Fibroblast of the conjunctiva (primary cell): Measurements from ENCODE around the gene MROH2B.

Source experiments
- DNase-seq: peaks from one replicate; pipeline ENCODE4 v3.0.0-alpha.2; 2010; ENCODE audit warnings: low read depth

The MROH2B gene

DNA sequence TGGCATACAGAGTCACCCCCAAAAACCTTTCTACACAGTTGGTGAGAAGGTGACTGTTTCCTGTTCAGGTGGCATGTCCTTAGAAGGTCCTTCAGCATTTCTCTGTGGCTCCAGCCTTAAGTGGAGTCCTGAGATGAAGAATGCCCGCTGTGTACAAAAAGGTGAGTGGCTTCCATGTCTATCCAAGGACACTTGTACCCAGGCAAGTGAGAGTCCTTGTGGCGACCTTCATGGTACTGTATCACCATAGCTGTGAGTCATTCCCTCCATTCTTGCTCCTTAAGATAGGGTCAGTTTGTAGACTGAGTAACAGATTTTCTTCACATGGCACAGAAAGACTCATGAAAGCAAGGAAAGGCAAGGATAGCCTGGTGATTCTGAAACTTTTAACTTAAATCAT lies 98.7 kb downstream of the MROH2B start:
- no peak for DNase-seq

DNA sequence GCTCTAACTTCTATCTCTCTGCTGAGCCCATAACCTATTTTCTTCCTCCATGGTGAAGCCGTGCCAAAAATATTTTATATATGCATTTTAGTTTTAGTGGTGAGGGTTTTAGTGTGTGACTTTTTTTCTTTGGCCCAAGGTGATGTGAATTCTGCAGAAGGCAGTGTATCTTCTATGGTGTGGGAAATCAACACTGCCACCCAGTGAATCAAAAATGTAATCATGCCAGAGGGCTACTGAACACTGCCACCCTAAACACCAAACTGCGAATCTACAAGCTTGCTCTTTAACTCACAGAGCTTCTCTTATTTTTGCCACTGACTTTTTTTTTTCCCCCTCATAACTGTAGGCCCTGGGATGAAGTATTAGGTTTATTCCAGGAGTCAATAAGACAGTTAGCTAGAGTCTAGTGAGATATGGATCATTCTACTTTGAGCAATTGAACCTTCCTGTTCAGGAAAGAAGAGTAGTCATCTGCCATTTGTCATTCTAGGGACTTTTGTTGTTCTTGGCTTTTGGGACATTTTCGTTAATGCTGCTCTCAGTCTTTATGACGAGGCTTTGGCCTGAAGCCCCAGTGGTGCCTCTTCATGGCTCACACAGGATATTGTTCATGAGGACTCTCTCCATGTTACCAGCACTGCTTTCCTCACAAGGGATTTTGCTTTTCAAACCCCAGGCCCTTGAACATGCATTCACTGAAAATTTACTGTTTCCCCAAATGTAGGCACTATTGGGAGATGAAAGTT lies 108.8 kb downstream of the MROH2B start:
- no peak for DNase-seq

DNA sequence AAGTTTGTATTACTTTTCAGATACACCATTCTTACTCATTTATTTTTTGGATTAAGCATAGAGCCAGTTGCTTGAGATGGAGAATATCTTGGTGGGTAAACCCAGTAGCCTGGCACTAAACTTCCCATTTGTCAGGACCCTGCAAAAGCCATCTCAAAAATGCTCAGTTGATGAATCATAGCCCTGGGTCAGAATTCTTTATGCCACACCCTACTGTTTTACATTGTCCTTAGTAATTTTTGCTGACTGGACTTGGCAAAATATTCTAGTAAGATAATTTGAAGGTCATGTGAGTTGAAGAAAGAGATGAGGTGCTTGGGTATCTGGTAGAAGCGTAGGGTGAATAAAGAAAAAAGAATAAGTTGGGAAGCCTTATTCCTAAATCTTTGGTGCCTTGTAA lies 111.1 kb downstream of the MROH2B start:
- DNase-seq = no peak

DNA sequence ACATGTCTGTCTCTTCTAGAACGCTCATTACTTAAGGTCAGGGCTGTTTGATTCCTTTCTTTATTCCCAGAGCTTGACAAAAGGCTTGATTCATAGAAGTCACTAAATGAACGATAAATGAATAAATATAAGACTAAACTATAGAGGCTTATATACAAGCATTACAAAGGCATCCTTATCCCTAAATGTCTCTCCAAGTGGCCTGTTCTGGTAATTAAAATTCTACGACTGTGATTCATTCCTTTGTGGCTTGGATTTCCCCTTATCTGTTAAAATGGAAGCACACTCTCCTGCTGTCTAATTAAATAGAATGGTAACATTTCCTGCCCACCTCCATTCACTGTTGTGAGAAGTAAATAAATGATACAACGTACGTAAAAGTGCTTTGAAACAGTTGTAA lies 112.3 kb downstream of the MROH2B start:
- DNase-seq = no peak

DNA sequence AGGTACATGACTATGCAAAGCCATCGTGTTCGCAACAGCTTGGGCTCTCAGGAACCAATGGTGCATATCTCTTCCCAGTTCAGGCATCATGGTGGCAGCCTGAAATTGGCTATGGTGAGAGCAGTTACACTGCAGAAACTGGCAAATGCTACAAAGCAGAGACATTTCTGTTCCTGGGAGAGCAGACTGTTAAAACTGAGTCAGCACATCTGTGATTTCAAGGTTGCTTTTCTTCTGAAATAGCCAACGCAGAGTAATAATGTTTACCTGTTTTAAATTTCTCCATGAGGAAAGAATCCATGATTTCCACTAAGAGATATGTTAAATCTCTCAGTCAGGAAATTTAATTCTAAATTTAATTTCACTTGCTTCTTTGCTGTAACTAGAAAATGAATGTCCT lies 114.1 kb downstream of the MROH2B start:
- DNase-seq = no peak

DNA sequence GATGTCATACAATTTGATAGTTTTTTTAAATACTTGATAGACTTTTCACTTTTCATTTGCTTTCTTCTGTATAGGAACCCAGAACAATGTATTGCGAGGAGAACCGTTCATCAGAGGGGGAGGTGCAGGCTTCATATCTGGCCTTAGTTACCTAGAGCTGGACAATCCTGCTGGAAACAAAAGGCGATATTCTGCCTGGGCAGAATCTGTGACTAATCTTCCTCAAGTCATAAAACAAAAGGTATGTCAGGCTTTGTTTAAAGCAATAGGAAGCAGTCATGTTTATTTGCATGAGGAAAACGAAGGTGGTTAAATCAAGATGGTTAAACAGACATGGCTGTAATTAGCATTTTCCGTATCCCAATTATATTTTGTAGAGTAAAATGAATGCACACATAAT lies 115.8 kb downstream of the MROH2B start:
- DNase-seq = no peak
